Uterus (tissue), 2 donors: ENCODE results near the gene IFNG-AS1.

Experiments
- POLR2A ChIP-seq, 2 donors: fragments of 450-650 bp; IDR thresholded peaks; one replicate each; pipeline ENCODE4 v1.6.1; 2016; ENCODE audit warnings: antibody characterized with exemption in 2 of 2, mild to moderate bottlenecking in 1 of 2, moderate library complexity in 1 of 2
- TF ChIP-seq, protein P1 (sequence below), 4 experiments: fragments of 200-600 bp in 2 of 4; fragments of 450-650 bp in 2 of 4; sonication (generic) in 2 of 4; IDR thresholded peaks; one replicate each; pipeline ENCODE4 v1.5.1; 2016 to 2019; ENCODE audit warnings: antibody characterized with exemption in 4 of 4, mild to moderate bottlenecking in 2 of 4, moderate library complexity in 1 of 4

DNA sequence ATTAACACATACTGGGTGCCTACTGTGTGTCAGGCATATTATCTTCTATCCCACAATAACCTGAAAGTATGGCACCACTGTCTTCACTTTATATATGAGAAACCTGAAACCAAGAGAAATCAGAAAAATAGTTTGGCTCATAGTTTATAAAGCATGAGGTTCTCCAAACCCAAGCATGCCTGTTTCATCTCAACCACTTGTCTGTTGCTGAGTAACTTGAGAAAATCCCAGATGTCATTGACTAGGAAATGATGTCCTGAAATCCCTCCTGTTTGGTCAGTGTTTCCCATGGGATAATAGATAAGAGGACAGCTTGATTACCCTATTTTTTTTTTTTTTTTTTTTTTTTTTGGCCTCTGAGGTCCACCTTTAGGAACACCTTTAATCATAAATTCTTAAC, 2.6 kb upstream of the IFNG-AS1 start:
- TF ChIP-seq, protein P1, sequence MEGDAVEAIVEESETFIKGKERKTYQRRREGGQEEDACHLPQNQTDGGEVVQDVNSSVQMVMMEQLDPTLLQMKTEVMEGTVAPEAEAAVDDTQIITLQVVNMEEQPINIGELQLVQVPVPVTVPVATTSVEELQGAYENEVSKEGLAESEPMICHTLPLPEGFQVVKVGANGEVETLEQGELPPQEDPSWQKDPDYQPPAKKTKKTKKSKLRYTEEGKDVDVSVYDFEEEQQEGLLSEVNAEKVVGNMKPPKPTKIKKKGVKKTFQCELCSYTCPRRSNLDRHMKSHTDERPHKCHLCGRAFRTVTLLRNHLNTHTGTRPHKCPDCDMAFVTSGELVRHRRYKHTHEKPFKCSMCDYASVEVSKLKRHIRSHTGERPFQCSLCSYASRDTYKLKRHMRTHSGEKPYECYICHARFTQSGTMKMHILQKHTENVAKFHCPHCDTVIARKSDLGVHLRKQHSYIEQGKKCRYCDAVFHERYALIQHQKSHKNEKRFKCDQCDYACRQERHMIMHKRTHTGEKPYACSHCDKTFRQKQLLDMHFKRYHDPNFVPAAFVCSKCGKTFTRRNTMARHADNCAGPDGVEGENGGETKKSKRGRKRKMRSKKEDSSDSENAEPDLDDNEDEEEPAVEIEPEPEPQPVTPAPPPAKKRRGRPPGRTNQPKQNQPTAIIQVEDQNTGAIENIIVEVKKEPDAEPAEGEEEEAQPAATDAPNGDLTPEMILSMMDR (IDR thresholded peaks at IDR 0.05) = no peak
- no peak for TF ChIP-seq POLR2A (IDR thresholded peaks at IDR 0.05)
